HL-60 (cell line): ENCODE measurements around the gene CEP350.

Experiments
- CTCF ChIP-seq: IDR thresholded peaks from one replicate; pipeline ENCODE4 v1.5.1; 2011; ENCODE audit warnings: low read length, control low read depth, inconsistent platforms; ENCODE audit not compliant: insufficient read depth
- POLR2AphosphoS5 ChIP-seq: IDR thresholded peaks from 2 replicates; pipeline ENCODE4 v1.6.1; 2012; ENCODE audit warnings: low read depth

GRCh38 chr1:179923029-179923428 is 31.6 kb upstream of the CEP350 start:
- no peak for TF ChIP-seq CTCF
- TF ChIP-seq POLR2AphosphoS5 = no peak
